RPMI8226 (cell line): ENCODE data around the gene CNPY1.
A peak's percentile ranks its signal among the peaks of the same experiment; 100 is the strongest.

Experiments
- DNase-seq: peaks from one replicate; pipeline ENCODE4 v3.0.0-alpha.2; 2015

Gene CNPY1

GRCh38 chr7:155509725-155510551 is 36.4 kb downstream of the CNPY1 start:
- no peak for DNase-seq

GRCh38 chr7:155509359-155509724 is 37.0 kb downstream of the CNPY1 start:
- DNase-seq = no peak

- no peak for DNase-seq
Observed at GRCh38 chr7:155508376-155509358, 37.7 kb downstream of the CNPY1 start.

DNA sequence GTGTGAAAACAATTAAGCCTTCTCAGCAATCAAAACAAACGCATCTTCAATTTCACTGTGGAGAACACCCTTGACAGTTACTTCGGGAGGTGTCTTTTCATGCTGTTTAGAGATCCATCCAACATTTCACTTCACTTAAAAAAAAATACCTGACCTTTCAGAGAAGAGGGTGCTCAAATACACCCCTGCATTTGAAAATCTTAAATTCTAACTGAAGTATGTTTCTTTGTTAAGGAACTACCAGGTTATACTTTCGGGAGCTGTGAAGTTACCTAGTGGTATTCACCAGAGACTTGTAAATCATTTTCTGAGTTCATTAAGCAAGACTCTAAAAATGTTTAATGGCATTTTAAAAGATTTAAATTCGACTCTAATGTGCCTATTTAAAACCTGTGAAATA is 38.8 kb downstream of the CNPY1 start:
- DNase-seq = no peak

DNA sequence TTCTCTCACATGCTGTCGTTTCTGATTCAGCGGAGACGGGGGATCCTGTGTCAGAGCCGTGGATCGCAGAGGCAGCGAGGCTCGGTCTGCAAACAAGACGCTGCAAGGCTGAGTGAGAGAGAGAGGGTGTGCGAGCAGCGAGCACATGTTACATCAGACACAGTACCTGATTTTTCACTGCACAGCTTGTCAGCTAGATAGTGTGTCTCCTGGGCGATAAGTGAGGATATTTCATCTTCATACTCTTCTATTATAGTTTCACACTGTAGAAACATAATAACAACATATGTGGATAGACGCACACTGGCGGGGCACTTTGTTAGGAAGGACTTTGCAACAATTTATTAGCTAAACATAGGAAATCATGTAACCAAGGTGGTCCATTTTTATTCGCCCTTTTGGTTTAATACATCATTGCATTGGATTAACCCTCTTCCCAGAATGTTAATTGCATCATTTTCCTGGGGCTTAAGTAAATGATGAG is 39.5 kb downstream of the CNPY1 start:
- DNase-seq = no peak

DNA sequence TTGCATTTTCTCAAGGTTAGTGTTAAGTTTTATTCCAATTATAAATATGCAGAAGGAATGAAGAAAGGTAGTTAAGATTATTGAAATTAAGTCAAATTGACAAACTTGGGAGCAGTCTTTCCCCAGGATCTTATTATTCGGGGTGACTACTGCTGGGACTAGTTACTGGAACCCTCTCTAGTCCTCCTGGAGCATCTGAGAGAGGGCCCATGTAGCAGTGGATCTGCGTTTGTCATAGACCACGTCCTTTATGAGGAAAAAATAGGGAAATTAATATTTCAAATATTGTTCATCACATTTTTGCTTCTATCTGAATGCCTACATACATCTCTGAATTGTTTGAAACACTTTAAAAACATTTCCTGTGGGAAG is 41.0 kb downstream of the CNPY1 start:
- no peak for DNase-seq

DNA sequence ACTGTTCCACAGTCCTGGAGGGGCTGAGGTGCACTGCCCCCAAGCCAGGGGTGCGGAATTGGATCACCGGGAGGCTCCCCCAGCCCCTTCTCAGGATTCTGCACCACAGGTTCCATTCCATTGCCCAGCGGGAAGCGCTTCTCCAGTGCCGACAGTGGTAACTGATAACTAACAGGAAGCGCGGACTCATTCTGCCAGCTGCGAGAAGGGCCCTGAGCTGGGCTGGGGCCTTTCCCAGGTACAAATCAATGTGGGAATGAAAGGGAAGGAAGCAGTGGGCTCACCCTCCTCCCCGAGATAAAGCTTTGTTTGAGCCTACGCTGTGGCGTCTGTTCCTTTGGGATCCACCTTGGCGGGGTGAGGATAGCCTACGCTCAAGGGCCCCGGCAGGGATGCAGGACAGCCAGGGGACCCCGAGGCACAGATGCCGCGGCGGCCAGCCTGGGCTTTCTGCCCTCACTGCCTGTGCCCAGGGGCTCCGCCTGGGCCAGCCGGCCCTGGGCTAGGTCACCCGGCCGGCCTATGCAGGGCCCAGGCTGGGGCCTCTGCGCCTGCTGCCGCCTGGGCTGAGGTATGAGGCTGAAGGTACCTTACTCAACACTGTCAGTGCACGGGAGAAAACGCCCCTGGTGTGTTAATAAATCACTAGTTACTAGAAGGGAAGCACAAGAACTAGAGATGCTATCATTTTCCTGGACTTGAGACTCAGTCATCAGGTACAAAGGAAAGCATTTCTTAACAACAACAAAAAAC is 49.0 kb downstream of the CNPY1 start:
- DNase-seq = no peak

DNA sequence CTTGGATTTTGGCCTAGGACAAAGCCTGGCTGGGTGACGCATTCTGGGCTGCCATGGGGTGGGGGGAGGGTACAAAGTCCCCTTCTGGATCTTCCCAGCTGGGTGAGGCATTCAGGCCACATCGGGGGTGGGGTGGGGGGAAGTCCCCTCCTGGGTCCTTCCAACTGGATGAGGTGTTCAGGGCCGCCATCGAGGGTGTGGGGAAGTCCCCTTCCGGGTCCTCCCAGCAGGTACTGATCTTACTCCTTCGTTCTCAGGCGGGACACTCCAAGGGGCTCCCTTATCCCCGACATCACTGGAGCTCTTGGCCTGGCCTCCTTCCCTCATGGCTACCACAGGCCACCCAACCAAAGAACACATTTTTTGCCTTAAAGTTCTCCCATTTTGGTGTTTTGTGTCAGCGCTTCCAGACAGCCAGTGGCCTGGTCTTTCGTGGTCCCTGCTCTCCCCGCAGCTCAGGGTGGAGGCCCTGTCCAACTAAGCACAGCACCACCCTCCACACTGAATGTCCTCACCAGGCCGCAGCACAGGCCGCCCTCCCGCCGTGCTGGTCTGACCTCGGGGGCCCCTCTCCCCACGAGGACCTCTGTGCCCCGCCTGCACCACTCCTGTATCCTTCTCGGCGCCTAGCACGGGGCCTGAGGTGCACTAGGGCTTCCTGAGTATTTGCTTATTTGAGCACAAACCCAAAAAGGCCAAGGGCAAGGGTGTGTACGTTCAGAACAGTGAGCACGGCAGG is 49.9 kb downstream of the CNPY1 start:
- DNase-seq = no peak

DNA sequence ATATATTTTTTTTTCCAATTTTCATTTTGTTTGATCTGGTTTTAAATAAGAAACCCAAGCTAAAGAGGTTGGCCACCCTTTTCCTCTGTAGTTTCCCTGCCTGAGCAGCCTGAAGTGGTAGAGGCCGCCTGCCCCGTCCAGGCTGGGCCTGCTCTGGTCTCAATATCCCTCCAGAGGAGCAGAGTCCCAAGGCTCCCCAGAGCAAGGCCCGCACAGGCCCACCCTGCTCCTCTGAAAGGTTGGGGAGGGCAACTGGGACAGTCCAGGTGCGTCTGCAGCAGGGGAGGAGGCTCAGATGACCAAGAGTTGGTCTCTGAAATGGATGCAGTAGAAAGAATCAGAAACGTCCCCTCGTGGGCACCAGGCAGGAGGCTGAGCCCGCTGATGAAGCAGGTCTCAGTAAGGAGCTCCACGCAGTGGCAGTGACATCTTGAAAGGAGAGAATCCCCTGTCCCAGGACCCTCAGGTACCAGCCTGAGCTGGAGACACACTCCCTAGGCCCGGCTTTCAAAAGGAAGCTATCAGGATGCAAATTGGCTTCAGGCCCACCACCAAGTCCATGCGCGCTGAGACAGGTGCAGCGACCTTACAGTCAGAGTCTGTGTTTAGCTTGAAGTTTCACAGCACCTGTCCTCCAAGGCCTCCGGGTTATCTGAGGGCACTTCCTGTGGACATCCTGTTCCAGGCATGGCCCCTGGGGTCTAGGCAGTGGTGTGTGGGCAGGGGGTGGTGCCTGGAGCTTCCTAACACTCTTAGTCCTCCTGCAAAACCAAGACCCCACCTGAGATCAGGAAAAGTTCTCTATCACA is 50.7 kb downstream of the CNPY1 start:
- peak; percentile 39 for DNase-seq

GRCh38 chr7:155494551-155494950 is 51.8 kb downstream of the CNPY1 start:
- no peak for DNase-seq

GRCh38 chr7:155493744-155494538 is 52.4 kb downstream of the CNPY1 start:
- DNase-seq = no peak

- no peak for DNase-seq
Observed at GRCh38 chr7:155491812-155492211, 54.5 kb downstream of the CNPY1 start.

- no peak for DNase-seq
Observed at GRCh38 chr7:155490697-155491628, 55.4 kb downstream of the CNPY1 start.

GRCh38 chr7:155489862-155490696 is 56.3 kb downstream of the CNPY1 start:
- DNase-seq = peak; percentile 36

GRCh38 chr7:155489158-155489840 is 57.1 kb downstream of the CNPY1 start:
- DNase-seq = no peak

DNA sequence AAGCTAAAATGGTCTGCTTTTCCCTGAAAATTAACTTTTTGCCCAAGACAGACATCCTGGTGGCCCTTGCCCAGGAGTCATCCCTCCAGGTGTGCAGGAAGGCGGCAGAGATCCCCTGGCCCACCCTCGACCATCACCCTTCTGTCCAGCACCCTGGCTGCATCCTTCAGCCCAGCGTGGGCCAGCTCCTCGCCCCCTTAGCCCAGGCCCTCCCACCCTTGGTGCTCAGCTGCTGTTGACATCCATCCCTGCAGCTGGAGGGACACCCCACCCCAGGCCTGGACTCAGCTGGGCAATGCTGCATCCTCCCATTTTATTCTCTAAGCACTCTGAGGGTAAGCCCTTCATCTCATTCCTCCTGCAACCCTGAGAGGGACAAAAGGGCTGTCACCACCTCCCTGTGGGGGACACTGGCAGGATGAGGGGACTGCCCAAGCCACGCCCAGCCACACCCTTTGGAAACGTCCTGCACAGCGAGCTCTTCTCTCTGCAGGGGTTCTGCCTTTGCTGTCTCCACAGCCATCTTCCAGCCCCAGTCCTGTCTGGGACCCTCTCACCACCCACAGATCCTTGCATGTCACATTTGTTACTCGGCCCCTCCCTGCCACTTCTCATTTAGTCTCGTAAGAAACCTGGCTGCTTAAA is 57.8 kb downstream of the CNPY1 start:
- DNase-seq = no peak
